ENCODE data around the gene PCDH15. TPM values are rescaled to one million over a fixed set of nuclear protein-coding genes. Genes with fewer than 3 reads are reported as not detected.

Gene PCDH15
- total and polyA plus RNA-seq, 2 of the 8 experiments (the other 6 are each of a cell fraction or from before 2014, with no cell fraction given): 0.11 TPM; not detected in 1

DNA sequence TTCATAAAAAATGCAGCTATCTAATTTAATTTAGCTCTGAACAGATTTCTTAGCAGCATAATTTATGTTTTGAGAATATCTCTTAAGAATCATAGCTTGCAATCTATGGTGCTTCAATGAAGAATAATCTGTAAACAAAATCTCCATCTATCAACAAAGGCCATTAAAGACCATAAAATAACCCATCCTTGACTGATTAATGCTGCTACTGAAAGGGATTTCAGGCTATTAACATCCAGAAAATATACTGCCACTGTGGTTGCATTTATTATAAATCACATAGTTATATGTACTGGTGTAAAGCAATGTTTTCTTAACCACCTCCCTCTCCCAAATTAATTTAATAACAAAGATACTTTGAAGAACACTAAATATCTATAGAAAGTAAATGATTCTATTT lies 191.6 kb downstream of the PCDH15 start:
- H2BK12ac ChIP-seq (ENCODE audit: low read depth, low read length): no peak overlapping the region
- H3K4me1 ChIP-seq (replicated peaks in 1 of 4; ENCODE audit: control insufficient read depth in 3 of 4, insufficient read depth in 4 of 4, low read length in 3 of 4): peaks cover 0 to 3% (median 0%) of the 10 kb centered on the region in 4 experiments; a peak in 1 of 7 replicates
- no peak overlapping the region for H3K4me3 ChIP-seq (ENCODE audit: extremely low read depth in 1 of 4, insufficient read depth in 2 of 4, low read depth in 3 of 4, low read length in 4 of 4)
- TF ChIP-seq, protein P1, sequence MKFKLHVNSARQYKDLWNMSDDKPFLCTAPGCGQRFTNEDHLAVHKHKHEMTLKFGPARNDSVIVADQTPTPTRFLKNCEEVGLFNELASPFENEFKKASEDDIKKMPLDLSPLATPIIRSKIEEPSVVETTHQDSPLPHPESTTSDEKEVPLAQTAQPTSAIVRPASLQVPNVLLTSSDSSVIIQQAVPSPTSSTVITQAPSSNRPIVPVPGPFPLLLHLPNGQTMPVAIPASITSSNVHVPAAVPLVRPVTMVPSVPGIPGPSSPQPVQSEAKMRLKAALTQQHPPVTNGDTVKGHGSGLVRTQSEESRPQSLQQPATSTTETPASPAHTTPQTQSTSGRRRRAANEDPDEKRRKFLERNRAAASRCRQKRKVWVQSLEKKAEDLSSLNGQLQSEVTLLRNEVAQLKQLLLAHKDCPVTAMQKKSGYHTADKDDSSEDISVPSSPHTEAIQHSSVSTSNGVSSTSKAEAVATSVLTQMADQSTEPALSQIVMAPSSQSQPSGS (IDR thresholded peaks at IDR 0.05; ENCODE audit: low read length): no peak
- H2BK5ac ChIP-seq (ENCODE audit: low read depth, low read length): no peak overlapping the region
- no peak overlapping the region for H4K91ac ChIP-seq (replicated peaks; ENCODE audit: insufficient read length, low read length)
- FAIRE-seq (no peak), DNase-seq (ENCODE audit: low read depth in 1 of 2, low spot score in 2 of 2) (no peak)
- no peak overlapping the region for H3K9ac ChIP-seq (replicated peaks in 1 of 4; ENCODE audit: extremely low read depth in 1 of 4, low read depth in 3 of 4, low read length in 3 of 4)
- ChIA-PET POLR2A (ENCODE audit: partially characterized antibody) (no interaction called here), CTCF (ENCODE audit: partially characterized antibody) (no interaction called here)
- no peak overlapping the region for H3K4ac ChIP-seq (replicated peaks; ENCODE audit: insufficient read length, low read depth, low read length)
- no peaks in the 10 kb centered on the region for H3K23me2 ChIP-seq (ENCODE audit: low read depth, low read length)
- no peak overlapping the region for H3K56ac ChIP-seq (replicated peaks; ENCODE audit: insufficient read length, low read depth, low read length)
- H2AK5ac ChIP-seq (ENCODE audit: low read depth, low read length): no peak overlapping the region
- H3K27ac ChIP-seq (ENCODE audit: low read depth, low read length): no peak overlapping the region
- H4K5ac ChIP-seq (ENCODE audit: insufficient read length, low read depth, low read length): no peak overlapping the region
- H3K79me2 ChIP-seq (ENCODE audit: control insufficient read depth in 1 of 2, insufficient read depth in 2 of 2, low read length in 2 of 2): no peaks in the 10 kb centered on the region
- no peak overlapping the region for H3K23ac ChIP-seq (ENCODE audit: insufficient read length)
- H2BK20ac ChIP-seq (ENCODE audit: low read length): no peak overlapping the region
- H3K36me3 ChIP-seq (ENCODE audit: control insufficient read depth in 2 of 4, insufficient read depth in 4 of 4, low read length in 3 of 4): no peaks in the 10 kb centered on the region
- no peak overlapping the region for H3K18ac ChIP-seq (ENCODE audit: extremely low read depth, low read length)
- no peak overlapping the region for H2AFZ ChIP-seq (ENCODE audit: low read length)
- no peak overlapping the region for H2BK15ac ChIP-seq (ENCODE audit: low read length)
- H4K20me1 ChIP-seq (replicated peaks in 1 of 2; ENCODE audit: control insufficient read depth in 1 of 2, insufficient read depth in 2 of 2, low read length in 2 of 2): no peaks in the 10 kb centered on the region
- no peak overlapping the region for H4K8ac ChIP-seq (ENCODE audit: extremely low read depth, insufficient read depth, low read length)
- no peaks in the 10 kb centered on the region for H3K79me1 ChIP-seq (ENCODE audit: low read depth, low read length)
- H2BK120ac ChIP-seq (replicated peaks; ENCODE audit: low read depth, low read length): no peak overlapping the region
- no peak overlapping the region for H3K4me2 ChIP-seq (ENCODE audit: insufficient read depth in 1 of 2, low read depth in 2 of 2, low read length in 2 of 2)
- H3K9me3 ChIP-seq (ENCODE audit: insufficient read depth in 2 of 2, low read depth in 1 of 2, low read length in 1 of 2): no peaks in the 10 kb centered on the region
- H3K14ac ChIP-seq (ENCODE audit: insufficient read length): no peak overlapping the region
- no peaks in the 10 kb centered on the region for H3K27me3 ChIP-seq (replicated peaks in 1 of 4; ENCODE audit: control insufficient read depth in 3 of 4, extremely low read depth in 1 of 4, insufficient read depth in 3 of 4, low read length in 3 of 4)
